KG1 (cell line): ENCODE measurements around the gene PLA2G4C.
"Not testable (repeated sequence)": the region's sequence is repeated elsewhere in the genome, so short reads cannot be mapped to it uniquely, and the experiment has no call there.

Source experiments
- DNase-seq: peaks from one replicate; lab custom pipeline; 2025; lab: John Stamatoyannopoulos, UW

PLA2G4C gene

DNA sequence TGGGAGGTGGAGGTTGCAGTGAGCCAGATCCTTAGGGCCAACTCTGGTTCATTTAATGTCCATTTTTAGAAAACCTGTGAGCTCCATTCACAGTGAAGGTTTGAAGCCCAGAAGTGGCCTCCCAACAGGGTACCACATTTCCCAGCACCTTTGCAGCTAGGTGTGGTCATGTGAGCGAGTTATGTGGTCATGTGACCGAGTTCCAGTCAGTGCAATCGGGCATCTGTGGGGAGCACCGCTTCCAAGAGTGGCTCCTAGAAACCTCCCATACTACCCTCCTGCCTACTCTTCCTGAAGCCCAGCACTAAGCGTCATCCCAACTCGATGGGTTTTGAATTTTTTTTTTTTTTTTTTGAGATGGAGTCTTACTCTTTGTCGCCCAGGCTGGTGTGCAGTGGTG is 663 bp upstream of the PLA2G4C start:
- no peak for DNase-seq

DNA sequence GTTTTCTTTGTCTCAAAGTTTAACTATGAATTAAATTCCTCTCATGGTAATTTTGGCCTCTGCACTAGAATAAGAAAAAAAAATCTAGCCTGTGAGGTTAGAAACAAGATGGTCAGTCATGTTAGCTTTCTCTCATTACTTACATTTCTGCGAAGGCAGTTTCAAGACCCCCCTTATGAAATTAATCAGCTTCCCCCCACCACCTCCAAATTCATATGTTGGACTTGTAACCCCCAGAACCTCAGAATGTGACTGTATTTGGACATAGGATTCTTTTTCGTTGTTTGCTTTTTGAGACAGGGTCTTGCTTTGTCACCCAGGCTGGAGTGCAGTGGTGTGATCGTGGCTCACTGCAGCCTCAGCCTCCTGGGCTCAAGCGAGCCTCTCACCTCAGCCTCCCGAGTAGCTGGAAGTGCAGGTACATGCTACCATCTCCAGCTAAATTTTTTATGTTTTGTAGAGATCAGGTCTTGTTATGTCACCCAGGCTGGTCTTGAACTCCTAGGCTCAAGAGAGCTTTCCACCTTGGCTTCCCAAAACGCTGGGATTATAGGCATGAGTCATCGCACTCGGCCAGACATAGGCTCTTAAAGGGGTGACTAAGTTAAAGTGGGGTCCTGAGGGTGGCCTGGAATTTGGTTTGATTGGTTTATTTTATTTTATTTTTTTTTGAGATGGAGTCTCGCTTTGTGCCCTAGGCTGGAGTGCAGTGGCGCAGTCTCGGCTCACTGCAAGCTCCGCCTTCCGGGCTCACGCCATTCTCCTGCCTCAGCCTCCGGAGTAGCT is 1.4 kb downstream of the PLA2G4C start:
- DNase-seq = no peak

GRCh38 chr19:48103922-48104321 is 6.7 kb downstream of the PLA2G4C start:
- no peak for DNase-seq

DNA sequence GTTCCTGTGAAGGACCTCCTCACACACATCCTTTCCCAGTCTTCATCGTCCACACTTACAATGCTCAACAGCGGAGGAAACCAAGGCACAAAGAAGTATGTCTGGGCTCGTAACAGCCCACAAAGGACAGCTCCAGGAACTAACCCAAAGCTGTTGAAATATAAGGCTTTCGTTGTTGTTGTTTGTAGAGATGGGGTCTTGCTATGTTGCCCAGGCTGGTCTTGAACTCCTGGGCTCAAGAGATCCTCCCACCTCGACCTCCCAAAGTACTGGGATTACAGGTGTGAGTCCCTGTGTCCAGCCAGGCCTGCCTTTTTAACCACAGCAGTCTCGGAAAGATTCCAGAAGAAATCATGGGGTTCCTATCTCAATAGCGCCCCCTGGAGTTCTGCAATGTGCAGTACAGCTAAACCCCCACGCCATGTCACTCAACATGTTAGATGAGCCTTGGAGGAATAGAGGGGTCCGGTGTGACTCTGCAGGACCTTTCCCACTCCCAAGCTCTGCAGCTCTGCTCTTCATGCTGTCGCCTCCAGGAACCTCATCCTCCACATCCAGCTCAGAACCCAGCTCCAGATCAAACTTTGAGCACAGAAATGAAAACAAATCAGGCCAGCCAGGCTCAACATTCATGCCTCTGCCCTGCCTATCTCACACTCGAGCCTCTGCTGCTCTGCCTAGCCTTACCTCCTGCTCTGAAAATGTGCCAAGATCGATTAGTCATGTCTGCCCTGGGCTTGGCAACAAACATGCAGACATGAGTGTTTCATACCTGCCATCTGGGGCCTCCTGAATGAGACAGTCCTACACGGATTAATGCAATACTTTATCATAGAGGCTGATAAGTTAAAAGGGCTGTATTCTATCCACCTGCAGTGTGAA is 7.5 kb downstream of the PLA2G4C start:
- DNase-seq = no peak

- no peak for DNase-seq
Observed at GRCh38 chr19:48095612-48096175, 14.9 kb downstream of the PLA2G4C start.

DNA sequence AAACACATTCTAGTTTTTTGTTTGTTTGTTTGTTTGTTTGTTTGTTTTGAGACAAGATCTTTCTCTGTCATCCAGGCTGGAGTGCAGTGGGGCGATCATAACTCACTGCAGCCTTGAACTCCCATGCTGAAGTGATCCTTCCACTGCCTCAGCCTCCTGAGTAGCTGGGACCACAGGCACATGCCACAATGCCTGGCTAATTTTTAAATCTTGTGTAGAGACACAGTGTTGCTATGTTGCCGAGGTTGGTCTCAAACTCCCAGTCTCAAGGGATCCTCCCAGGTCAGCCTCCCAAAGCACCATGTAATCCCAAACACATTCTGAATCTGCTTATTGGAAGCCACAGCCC is 15.8 kb downstream of the PLA2G4C start:
- no peak for DNase-seq

GRCh38 chr19:48094129-48094854 is 16.3 kb downstream of the PLA2G4C start:
- no peak for DNase-seq

DNA sequence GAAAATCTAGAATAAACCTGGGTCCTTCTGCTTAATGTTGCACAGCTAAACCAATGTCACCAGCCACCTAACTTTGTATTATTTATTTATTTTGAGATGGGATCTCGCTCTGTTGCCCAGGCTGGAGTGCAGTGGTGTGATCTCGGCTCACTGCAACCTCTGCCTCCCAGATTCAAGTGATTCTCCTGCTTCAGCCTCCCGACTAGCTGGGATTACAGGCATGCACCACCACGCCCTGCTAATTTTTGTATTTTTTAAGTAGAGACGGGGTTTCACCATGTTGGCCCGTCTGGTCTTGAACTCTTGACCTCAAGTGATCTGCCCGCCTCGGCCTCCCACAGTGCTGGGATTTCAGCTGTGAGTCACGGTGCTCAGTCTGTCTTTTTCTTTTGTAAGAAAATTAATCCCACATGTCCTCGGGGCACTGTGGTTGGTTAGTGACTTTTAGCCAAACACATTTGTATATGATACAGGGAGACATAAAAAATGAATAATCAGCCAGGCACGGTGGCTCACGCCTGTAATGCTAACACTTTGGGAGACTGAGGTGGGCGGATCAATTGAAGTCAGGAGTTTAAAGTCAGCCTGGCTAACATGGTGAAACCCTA is 19.4 kb downstream of the PLA2G4C start:
- not testable (repeated sequence) for DNase-seq

- no peak for DNase-seq
Observed at GRCh38 chr19:48090281-48090802, 20.3 kb downstream of the PLA2G4C start.

DNA sequence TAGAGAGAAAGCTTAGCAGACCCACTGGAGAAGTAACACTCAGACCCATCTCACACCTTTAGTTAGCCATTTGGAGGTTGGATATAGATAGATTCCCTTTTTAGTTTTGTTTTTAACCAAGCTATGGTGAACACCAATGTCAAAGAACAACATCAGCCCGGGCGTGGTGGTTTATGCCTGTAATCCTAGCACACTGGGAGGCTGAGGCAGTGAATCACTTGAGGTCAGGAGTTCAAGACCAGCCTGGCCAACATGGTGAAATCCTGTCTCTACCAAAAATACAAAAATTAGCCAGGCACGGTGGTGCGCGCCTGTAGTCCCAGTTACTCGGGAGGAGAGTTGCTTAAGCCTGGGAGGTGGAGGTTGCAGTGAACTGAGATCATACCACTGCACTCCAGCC is 21.6 kb downstream of the PLA2G4C start:
- not testable (repeated sequence) for DNase-seq

- no peak for DNase-seq
Observed at GRCh38 chr19:48085904-48086864, 24.4 kb downstream of the PLA2G4C start.

GRCh38 chr19:48085076-48085475 is 25.5 kb downstream of the PLA2G4C start:
- no peak for DNase-seq

DNA sequence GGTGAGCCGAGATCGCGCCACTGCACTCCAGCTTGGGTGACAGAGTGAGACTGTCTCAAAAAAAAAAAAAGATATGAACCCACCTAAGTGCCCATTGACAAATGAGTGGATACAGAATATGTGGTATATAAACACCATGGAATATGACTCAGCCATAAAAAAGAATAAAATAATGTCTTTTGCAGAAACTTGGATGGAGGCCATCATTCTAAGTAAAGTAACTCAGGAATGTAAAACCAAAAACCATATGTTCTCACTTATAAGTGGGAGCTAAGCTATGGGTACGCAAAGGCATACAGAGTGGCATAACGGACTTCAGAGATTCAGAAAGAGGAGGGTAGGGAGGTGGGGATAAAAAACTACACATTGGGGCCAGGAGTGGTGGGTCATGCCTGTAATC is 29.5 kb downstream of the PLA2G4C start:
- no peak for DNase-seq

GRCh38 chr19:48070177-48070769 is 40.3 kb downstream of the PLA2G4C start:
- not testable (repeated sequence) for DNase-seq

DNA sequence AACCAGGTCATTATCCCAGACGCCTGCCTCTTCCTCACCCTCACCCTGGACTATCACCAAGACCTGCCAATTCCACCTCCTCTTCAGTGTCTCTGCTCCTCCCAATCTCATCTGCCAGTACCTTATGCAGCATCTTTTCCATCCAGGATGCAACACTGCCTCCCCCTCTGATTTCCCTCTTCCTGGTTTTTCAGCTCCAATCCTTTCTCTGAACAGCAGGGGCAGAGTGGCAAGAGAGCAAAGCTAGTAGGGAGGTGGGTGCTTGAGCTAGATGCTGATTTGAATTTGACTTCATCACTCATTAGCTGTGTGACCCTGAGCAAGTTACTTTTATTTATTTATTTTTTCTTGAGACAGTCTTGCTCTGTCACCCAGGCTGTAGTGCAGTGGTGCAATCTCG is 41.2 kb downstream of the PLA2G4C start:
- no peak for DNase-seq

- DNase-seq = no peak
Observed at GRCh38 chr19:48064509-48064908, 46.1 kb downstream of the PLA2G4C start.

- DNase-seq = no peak
Observed at GRCh38 chr19:48061401-48062344, 48.9 kb downstream of the PLA2G4C start.

GRCh38 chr19:48060381-48060780 is 50.2 kb downstream of the PLA2G4C start:
- no peak for DNase-seq

DNA sequence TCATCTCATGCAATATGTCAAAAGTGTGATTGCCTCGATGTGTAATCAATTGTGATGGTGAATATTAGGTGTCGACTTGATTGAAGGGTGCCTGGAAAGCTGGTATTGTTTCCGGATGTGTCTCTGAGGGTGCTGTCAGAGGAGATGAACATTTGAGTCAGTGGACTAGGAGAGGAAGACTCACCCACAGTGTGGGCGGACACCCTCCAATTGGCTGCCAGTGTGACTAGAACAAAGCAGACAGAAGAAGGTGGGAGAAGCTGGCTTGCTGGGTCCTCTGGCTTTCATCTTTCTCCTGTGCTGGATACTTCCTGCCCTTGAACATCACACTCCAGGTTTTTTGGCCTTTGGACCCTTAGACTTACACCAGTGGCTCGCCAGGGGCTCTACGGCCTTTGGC is 51.3 kb downstream of the PLA2G4C start:
- DNase-seq = no peak
